GM23338 (cell line): ENCODE measurements around the gene CLDN7.

ENCODE experiments used
- CTCF ChIP-seq, 2 experiments: fragments of 200-600 bp in 1 of 2; sonication (generic) in 1 of 2; conservative IDR thresholded peaks; 2 replicates each; pipeline versions ENCODE4 v1.5.1 to v1.6.1; 2016 to 2017; ENCODE audit warnings: antibody characterized with exemption in 2 of 2, low read depth in 2 of 2, mild to moderate bottlenecking in 2 of 2, moderate library complexity in 1 of 2
- EZH2 ChIP-seq: fragments of 200-600 bp; sonication (generic); IDR thresholded peaks from one replicate; pipeline ENCODE4 v1.8.0; 2017; ENCODE audit warnings: antibody characterized with exemption, mild to moderate bottlenecking, low read depth; ENCODE audit not compliant: unreplicated experiment
- EZH2phosphoT487 ChIP-seq: fragments of 200-600 bp; sonication (generic); IDR thresholded peaks from one replicate; pipeline ENCODE4 v1.8.1; 2018; ENCODE audit warnings: antibody characterized with exemption; ENCODE audit not compliant: unreplicated experiment
- JUNB ChIP-seq: IDR thresholded peaks from one replicate; pipeline ENCODE4 v1.6.1; 2016; ENCODE audit warnings: antibody characterized with exemption; ENCODE audit not compliant: unreplicated experiment
- NANOG ChIP-seq: IDR thresholded peaks from 2 replicates; pipeline ENCODE4 v1.6.1; 2016; ENCODE audit warnings: antibody characterized with exemption, borderline replicate concordance
- POLR2AphosphoS5 ChIP-seq: IDR thresholded peaks from 2 replicates; pipeline ENCODE4 v1.6.1; 2016; ENCODE audit warnings: antibody characterized with exemption, low read depth
- REST ChIP-seq: IDR thresholded peaks from one replicate; pipeline ENCODE4 v1.6.1; 2018; ENCODE audit warnings: antibody characterized with exemption; ENCODE audit not compliant: unreplicated experiment

- TF ChIP-seq CTCF (conservative IDR thresholded peaks at IDR 0.05; ENCODE audit: low read depth in 2 of 2): no peak
- TF ChIP-seq POLR2AphosphoS5: no peak
- TF ChIP-seq EZH2: no peak
- no peak for TF ChIP-seq JUNB
- no peak for TF ChIP-seq NANOG
- TF ChIP-seq REST: no peak
- no peak for TF ChIP-seq EZH2phosphoT487
Observed at GRCh38 chr17:7260151-7260550, 2.1 kb downstream of the CLDN7 start.
